K562 (cell line): Measurements from ENCODE around the gene ACTR3C.
"Not testable (repeated sequence)": the region's sequence is repeated elsewhere in the genome, so short reads cannot be mapped to it uniquely, and the experiment has no call there.

Experiments used
- HNRNPL ChIP-seq: fragments of 200-400 bp; formaldehyde crosslinking; IDR thresholded peaks from 2 replicates; pipeline ENCODE4 v1.6.1; 2017; ENCODE audit warnings: low read depth, mild to moderate bottlenecking, low read length
- MTF1 ChIP-seq: fragments of 250-450 bp; sonication (Bioruptor Pico); IDR thresholded peaks from 2 replicates; pipeline ENCODE4 v1.9.0; 2021; ENCODE audit warnings: moderate library complexity, mild to moderate bottlenecking, inconsistent platforms, borderline replicate concordance
- POLR2A ChIP-seq: fragments of 450-650 bp; conservative IDR thresholded peaks from 2 replicates; pipeline ENCODE4 v1.6.1; 2016
- RFX5 ChIP-seq: IDR thresholded peaks from 2 replicates; pipeline ENCODE4 v1.6.1; 2011; ENCODE audit warnings: low read depth, mild to moderate bottlenecking, improper control_type of control experiment, low read length
- TF ChIP-seq, protein P1 (sequence below), 2 experiments: fragments of 450-650 bp in 1 of 2; IDR thresholded peaks; 2 replicates each; pipeline ENCODE4 v1.6.1; 2011 to 2017; ENCODE audit warnings: low read depth in 2 of 2, antibody characterized with exemption in 1 of 2, borderline replicate concordance in 1 of 2, low read length in 1 of 2, mild to moderate bottlenecking in 1 of 2, mixed read lengths in 1 of 2; ENCODE audit not compliant: control insufficient read depth in 1 of 2
- TF ChIP-seq, protein P2 (sequence below): fragments of 450-650 bp; formaldehyde crosslinking; IDR thresholded peaks from 2 replicates; pipeline ENCODE4 v1.4.0; 2020; ENCODE audit warnings: mild to moderate bottlenecking, moderate library complexity
- TF ChIP-seq, protein P3 (sequence below): fragments of 450-650 bp; IDR thresholded peaks from 2 replicates; pipeline ENCODE4 v1.6.1; 2018; ENCODE audit warnings: mild to moderate bottlenecking, low read depth; ENCODE audit not compliant: partially characterized antibody
- TF ChIP-seq, protein P4 (sequence below): conservative IDR thresholded peaks from 2 replicates; pipeline ENCODE4 v1.6.1; 2011; ENCODE audit warnings: low read depth, mild to moderate bottlenecking, low read length; ENCODE audit not compliant: control insufficient read depth

DNA sequence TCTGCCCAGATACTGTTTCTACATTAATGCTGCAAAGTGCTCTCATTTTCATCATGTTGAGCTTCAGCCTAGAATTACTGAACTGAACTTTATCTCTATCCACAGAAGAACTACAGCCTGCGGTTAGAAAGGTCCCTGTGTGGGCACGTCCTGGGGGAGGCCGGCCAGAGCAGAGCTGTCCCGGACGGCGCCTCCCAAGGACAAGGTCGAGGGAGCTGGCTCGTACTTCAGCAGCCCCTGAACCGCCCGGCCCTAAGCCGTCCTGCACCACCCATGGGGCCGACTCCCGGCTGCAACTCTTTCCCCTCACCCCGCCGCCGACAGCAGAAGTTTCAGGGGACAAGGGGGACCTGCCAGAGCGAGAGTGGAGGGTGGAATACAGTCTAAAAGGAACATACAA, 54.5 kb downstream of the ACTR3C start:
- TF ChIP-seq, protein P1, sequence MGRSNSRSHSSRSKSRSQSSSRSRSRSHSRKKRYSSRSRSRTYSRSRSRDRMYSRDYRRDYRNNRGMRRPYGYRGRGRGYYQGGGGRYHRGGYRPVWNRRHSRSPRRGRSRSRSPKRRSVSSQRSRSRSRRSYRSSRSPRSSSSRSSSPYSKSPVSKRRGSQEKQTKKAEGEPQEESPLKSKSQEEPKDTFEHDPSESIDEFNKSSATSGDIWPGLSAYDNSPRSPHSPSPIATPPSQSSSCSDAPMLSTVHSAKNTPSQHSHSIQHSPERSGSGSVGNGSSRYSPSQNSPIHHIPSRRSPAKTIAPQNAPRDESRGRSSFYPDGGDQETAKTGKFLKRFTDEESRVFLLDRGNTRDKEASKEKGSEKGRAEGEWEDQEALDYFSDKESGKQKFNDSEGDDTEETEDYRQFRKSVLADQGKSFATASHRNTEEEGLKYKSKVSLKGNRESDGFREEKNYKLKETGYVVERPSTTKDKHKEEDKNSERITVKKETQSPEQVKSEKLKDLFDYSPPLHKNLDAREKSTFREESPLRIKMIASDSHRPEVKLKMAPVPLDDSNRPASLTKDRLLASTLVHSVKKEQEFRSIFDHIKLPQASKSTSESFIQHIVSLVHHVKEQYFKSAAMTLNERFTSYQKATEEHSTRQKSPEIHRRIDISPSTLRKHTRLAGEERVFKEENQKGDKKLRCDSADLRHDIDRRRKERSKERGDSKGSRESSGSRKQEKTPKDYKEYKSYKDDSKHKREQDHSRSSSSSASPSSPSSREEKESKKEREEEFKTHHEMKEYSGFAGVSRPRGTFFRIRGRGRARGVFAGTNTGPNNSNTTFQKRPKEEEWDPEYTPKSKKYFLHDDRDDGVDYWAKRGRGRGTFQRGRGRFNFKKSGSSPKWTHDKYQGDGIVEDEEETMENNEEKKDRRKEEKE (IDR thresholded peaks at IDR 0.05; ENCODE audit: borderline replicate concordance in 1 of 2, control insufficient read depth in 1 of 2, low read depth in 2 of 2, low read length in 1 of 2) = not testable (repeated sequence)
- not testable (repeated sequence) for TF ChIP-seq MTF1 (CRISPR knock-in tag); POLR2A; RFX5; HNRNPL
- TF ChIP-seq, protein P2, sequence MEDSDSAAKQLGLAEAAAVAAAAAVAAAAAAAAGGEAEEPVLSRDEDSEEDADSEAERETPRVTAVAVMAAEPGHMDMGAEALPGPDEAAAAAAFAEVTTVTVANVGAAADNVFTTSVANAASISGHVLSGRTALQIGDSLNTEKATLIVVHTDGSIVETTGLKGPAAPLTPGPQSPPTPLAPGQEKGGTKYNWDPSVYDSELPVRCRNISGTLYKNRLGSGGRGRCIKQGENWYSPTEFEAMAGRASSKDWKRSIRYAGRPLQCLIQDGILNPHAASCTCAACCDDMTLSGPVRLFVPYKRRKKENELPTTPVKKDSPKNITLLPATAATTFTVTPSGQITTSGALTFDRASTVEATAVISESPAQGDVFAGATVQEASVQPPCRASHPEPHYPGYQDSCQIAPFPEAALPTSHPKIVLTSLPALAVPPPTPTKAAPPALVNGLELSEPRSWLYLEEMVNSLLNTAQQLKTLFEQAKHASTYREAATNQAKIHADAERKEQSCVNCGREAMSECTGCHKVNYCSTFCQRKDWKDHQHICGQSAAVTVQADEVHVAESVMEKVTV (CRISPR knock-in tag) = not testable (repeated sequence)
- TF ChIP-seq, protein P3, sequence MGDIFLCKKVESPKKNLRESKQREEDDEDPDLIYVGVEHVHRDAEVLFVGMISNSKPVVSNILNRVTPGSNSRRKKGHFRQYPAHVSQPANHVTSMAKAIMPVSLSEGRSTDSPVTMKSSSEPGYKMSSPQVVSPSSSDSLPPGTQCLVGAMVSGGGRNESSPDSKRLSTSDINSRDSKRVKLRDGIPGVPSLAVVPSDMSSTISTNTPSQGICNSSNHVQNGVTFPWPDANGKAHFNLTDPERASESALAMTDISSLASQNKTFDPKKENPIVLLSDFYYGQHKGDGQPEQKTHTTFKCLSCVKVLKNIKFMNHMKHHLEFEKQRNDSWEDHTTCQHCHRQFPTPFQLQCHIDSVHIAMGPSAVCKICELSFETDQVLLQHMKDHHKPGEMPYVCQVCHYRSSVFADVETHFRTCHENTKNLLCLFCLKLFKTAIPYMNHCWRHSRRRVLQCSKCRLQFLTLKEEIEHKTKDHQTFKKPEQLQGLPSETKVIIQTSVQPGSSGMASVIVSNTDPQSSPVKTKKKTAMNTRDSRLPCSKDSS = not testable (repeated sequence)
- TF ChIP-seq, protein P4, sequence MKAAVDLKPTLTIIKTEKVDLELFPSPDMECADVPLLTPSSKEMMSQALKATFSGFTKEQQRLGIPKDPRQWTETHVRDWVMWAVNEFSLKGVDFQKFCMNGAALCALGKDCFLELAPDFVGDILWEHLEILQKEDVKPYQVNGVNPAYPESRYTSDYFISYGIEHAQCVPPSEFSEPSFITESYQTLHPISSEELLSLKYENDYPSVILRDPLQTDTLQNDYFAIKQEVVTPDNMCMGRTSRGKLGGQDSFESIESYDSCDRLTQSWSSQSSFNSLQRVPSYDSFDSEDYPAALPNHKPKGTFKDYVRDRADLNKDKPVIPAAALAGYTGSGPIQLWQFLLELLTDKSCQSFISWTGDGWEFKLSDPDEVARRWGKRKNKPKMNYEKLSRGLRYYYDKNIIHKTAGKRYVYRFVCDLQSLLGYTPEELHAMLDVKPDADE = not testable (repeated sequence)
